ENCODE measurements around the gene TMEM119. TPM values are rescaled to one million over a fixed set of nuclear protein-coding genes. Genes with fewer than 3 reads are reported as not detected.

Gene TMEM119
- total and polyA plus RNA-seq, 9 of the 15 experiments (the other 6 are each of a cell fraction or from before 2014, with no cell fraction given), result 0.18 TPM; not detected in 8

DNA sequence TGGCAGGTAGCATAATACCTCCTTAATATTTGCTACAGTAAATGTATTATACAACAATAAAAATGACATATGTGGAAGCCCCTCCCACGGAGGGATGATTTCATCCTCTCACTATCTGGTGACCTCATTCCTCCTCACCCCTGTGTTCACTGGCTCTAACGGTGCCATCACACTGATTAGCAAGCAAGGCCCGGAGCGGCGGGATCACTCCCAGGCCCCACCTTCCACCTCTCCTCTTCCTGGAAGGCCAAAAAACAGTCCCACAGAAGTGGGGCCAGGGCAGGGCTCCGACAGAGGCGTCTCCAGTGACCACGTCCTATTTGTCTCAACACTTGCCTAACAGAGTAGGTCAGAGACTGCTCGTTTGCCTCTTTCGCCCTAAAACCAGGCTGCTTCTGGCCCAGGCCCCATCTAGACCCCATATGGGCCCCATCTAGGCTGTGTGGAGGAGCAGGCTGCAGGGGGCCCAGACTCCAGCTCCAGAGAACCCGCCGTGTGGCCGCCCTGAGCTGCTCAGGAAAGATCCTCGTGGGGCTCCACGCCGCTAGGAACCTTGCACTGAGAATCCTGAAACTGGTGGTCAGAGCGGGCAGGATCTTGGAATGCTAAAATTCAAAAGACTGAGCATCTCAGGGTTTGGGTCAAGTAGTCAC, 32.1 kb upstream of the TMEM119 start (continued):
- TF ChIP-seq, protein P1, sequence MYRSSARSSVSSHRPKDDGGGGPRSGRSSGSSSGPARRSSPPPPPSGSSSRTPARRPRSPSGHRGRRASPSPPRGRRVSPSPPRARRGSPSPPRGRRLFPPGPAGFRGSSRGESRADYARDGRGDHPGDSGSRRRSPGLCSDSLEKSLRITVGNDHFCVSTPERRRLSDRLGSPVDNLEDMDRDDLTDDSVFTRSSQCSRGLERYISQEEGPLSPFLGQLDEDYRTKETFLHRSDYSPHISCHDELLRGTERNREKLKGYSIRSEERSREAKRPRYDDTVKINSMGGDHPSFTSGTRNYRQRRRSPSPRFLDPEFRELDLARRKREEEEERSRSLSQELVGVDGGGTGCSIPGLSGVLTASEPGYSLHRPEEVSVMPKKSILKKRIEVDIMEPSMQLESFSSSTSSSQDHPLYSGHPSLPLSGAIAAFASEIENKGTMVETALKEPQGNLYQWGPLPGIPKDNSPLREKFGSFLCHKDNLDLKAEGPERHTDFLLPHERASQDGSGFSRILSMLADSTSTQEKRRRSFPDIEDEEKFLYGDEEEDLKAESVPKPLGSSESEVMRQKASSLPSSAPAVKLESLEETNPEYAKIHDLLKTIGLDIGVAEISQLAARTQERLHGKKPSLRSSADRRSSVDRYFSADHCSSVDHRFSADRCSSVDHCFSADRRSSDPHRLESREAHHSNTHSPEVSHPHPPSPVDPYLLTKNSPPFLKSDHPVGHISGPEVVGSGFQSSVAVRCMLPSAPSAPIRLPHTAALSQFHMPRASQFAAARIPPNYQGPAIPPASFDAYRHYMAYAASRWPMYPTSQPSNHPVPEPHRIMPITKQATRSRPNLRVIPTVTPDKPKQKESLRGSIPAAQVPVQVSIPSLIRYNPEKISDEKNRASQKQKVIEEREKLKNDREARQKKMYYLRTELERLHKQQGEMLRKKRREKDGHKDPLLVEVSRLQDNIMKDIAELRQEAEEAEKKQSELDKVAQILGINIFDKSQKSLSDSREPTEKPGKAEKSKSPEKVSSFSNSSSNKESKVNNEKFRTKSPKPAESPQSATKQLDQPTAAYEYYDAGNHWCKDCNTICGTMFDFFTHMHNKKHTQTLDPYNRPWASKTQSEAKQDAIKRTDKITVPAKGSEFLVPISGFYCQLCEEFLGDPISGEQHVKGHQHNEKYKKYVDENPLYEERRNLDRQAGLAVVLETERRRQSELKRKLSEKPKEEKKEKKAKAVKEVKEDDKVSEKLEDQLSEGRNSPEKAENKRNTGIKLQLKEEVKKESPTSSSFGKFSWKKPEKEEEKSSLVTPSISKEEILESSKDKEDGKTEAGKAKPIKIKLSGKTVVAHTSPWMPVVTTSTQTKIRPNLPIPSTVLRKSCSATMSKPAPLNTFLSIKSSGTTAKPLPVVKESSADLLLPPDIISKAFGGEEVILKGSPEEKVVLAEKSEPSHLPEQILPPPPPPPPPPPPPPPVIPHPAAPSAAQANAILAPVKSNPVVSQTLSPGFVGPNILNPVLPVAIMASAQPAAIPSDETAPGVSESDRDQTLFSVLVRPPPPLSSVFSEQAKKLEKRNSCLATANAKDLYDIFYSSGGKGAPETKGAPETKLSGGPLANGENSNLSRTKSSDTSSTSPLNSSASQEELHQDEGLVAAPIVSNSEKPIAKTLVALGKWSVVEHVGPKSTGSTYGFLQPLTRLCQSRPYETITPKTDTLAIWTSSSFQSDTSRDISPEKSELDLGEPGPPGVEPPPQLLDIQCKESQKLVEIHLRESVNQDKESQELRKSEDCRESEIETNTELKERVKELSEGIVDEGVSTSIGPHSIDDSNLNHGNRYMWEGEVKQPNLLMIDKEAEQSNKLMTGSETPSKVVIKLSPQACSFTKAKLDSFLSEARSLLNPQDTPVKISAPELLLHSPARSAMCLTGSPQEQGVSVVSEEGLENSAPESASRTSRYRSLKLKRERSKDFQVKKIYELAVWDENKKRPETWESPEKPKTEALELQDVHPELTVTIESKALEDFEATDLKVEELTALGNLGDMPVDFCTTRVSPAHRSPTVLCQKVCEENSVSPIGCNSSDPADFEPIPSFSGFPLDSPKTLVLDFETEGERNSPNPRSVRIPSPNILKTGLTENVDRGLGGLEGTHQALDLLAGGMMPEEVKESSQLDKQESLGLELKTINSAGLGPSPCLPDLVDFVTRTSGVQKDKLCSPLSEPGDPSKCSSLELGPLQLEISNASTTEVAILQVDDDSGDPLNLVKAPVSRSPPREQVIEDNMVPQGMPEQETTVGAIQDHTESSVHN (IDR thresholded peaks at IDR 0.05; ENCODE audit: borderline replicate concordance in 1 of 2, low read depth in 1 of 2), result peak in 1 of 2 experiments; percentile 73; a peak in 2 of 4 replicates
- TF ChIP-seq CREM (IDR thresholded peaks at IDR 0.05; ENCODE audit: low read depth), result peak; percentile 95
- peak; percentile 62 for TF ChIP-seq CHD1 (IDR thresholded peaks at IDR 0.05; ENCODE audit: low read length)
- TF ChIP-seq, protein P2, sequence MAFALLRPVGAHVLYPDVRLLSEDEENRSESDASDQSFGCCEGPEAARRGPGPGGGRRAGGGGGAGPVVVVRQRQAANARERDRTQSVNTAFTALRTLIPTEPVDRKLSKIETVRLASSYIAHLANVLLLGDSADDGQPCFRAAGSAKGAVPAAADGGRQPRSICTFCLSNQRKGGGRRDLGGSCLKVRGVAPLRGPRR (CRISPR knock-in tag; IDR thresholded peaks at IDR 0.05), result no peak
- TF ChIP-seq ZSCAN29 (IDR thresholded peaks at IDR 0.05), result no peak
- peak; percentile 99 for TF ChIP-seq JUND (IDR thresholded peaks at IDR 0.05; ENCODE audit: borderline replicate concordance, low read depth, low read length)
- peak; percentile 99 for TF ChIP-seq JUND (tag; IDR thresholded peaks at IDR 0.05; ENCODE audit: borderline replicate concordance, low read depth, low read length)
- 0 out of 2 replicates have a peak, but pooled peaks have one; percentile 21 for TF ChIP-seq ZSCAN32 (CRISPR knock-in tag; IDR thresholded peaks at IDR 0.05)
- TF ChIP-seq, protein P3, sequence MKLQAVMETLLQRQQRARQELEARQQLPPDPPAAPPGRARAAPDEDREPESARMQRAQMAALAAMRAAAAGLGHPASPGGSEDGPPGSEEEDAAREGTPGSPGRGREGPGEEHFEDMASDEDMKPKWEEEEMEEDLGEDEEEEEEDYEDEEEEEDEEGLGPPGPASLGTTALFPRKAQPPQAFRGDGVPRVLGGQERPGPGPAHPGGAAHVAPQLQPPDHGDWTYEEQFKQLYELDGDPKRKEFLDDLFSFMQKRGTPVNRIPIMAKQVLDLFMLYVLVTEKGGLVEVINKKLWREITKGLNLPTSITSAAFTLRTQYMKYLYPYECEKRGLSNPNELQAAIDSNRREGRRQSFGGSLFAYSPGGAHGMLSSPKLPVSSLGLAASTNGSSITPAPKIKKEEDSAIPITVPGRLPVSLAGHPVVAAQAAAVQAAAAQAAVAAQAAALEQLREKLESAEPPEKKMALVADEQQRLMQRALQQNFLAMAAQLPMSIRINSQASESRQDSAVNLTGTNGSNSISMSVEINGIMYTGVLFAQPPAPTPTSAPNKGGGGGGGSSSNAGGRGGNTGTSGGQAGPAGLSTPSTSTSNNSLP (IDR thresholded peaks at IDR 0.05; ENCODE audit: borderline replicate concordance, low read depth, low read length), result peak; percentile 51; the same call in 1 of the 2 replicates
- peak; percentile 81; the same call in 1 of the 2 replicates for TF ChIP-seq ELF4 (CRISPR knock-in tag; IDR thresholded peaks at IDR 0.05)
- TF ChIP-seq, protein P4, sequence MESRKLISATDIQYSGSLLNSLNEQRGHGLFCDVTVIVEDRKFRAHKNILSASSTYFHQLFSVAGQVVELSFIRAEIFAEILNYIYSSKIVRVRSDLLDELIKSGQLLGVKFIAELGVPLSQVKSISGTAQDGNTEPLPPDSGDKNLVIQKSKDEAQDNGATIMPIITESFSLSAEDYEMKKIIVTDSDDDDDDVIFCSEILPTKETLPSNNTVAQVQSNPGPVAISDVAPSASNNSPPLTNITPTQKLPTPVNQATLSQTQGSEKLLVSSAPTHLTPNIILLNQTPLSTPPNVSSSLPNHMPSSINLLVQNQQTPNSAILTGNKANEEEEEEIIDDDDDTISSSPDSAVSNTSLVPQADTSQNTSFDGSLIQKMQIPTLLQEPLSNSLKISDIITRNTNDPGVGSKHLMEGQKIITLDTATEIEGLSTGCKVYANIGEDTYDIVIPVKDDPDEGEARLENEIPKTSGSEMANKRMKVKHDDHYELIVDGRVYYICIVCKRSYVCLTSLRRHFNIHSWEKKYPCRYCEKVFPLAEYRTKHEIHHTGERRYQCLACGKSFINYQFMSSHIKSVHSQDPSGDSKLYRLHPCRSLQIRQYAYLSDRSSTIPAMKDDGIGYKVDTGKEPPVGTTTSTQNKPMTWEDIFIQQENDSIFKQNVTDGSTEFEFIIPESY (CRISPR knock-in tag; IDR thresholded peaks at IDR 0.05), result peak; percentile 49; the same call in 1 of the 2 replicates
- TF ChIP-seq, protein P5, sequence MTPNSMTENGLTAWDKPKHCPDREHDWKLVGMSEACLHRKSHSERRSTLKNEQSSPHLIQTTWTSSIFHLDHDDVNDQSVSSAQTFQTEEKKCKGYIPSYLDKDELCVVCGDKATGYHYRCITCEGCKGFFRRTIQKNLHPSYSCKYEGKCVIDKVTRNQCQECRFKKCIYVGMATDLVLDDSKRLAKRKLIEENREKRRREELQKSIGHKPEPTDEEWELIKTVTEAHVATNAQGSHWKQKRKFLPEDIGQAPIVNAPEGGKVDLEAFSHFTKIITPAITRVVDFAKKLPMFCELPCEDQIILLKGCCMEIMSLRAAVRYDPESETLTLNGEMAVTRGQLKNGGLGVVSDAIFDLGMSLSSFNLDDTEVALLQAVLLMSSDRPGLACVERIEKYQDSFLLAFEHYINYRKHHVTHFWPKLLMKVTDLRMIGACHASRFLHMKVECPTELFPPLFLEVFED (CRISPR knock-in tag; conservative IDR thresholded peaks at IDR 0.05), result no peak; the same call in 1 of the 2 replicates
- TF ChIP-seq ZNF232 (CRISPR knock-in tag; IDR thresholded peaks at IDR 0.05), result no peak
